HepG2 (cell line): ENCODE results near the gene PRRC2A. TPM values are rescaled to one million over a fixed set of nuclear protein-coding genes. Genes with fewer than 3 reads are reported as not detected.
A peak's percentile ranks its signal among the peaks of the same experiment; 100 is the strongest.

ENCODE experiments used
- HIC2 ChIP-seq: sonication (generic); formaldehyde crosslinking; IDR thresholded peaks from 2 replicates; pipeline ENCODE4 v1.9.0; 2022; ENCODE audit warnings: low read depth, missing genetic modification reagents
- HMGA1 ChIP-seq: sonication (generic); formaldehyde crosslinking; conservative IDR thresholded peaks from 2 replicates; pipeline ENCODE4 v1.4.0; 2020; ENCODE audit warnings: missing genetic modification reagents
- IKZF1 ChIP-seq: fragments of 450-650 bp; IDR thresholded peaks from 2 replicates; pipeline ENCODE4 v1.7.1; 2016
- MED13 ChIP-seq: sonication (generic); formaldehyde crosslinking; IDR thresholded peaks from 2 replicates; pipeline ENCODE4 v1.5.0; 2020; ENCODE audit warnings: missing genetic modification reagents
- MEF2D ChIP-seq: sonication (generic); formaldehyde crosslinking; IDR thresholded peaks from 2 replicates; pipeline ENCODE4 v1.5.1; 2020; ENCODE audit warnings: mild to moderate bottlenecking, missing genetic modification reagents
- MNT ChIP-seq: fragments of 450-650 bp; IDR thresholded peaks from 2 replicates; pipeline ENCODE4 v1.6.1; 2016
- MXD4 ChIP-seq: IDR thresholded peaks from 2 replicates; pipeline ENCODE4 v1.6.1; 2016; ENCODE audit warnings: mild to moderate bottlenecking, missing biosample characterization, missing genetic modification reagents
- SMAD3 ChIP-seq: sonication (generic); formaldehyde crosslinking; IDR thresholded peaks from 2 replicates; pipeline ENCODE4 v1.4.0; 2020; ENCODE audit warnings: missing genetic modification reagents
- SRF ChIP-seq: IDR thresholded peaks from 2 replicates; pipeline ENCODE4 v1.6.1; 2011; ENCODE audit warnings: mild to moderate bottlenecking, low read depth, low read length, moderate library complexity
- TCF12 ChIP-seq, 2 experiments: fragments of 450-650 bp in 1 of 2; sonication (generic) in 1 of 2; formaldehyde crosslinking in 1 of 2; IDR thresholded peaks; 2 replicates each; pipeline versions ENCODE4 v1.6.1 to v1.8.0; 2017 to 2022; ENCODE audit warnings: antibody characterized with exemption in 1 of 2, mild to moderate bottlenecking in 1 of 2, missing genetic modification reagents in 1 of 2, moderate library complexity in 1 of 2
- TMF1 ChIP-seq: sonication (generic); formaldehyde crosslinking; IDR thresholded peaks from 2 replicates; pipeline ENCODE4 v1.8.1; 2022; ENCODE audit warnings: low read depth, missing genetic modification reagents
- ZFP1 ChIP-seq: IDR thresholded peaks from 2 replicates; pipeline ENCODE4 v1.6.1; 2016
- ZMYM2 ChIP-seq: sonication (generic); formaldehyde crosslinking; IDR thresholded peaks from 2 replicates; pipeline ENCODE4 v1.8.0; 2022; ENCODE audit warnings: mild to moderate bottlenecking, missing genetic modification reagents
- ZNF143 ChIP-seq: sonication (generic); formaldehyde crosslinking; IDR thresholded peaks from 2 replicates; pipeline ENCODE4 v1.4.0; 2020; ENCODE audit warnings: missing genetic modification reagents
- ZNF235 ChIP-seq: sonication (generic); formaldehyde crosslinking; IDR thresholded peaks from 2 replicates; pipeline ENCODE4 v1.8.1; 2023; ENCODE audit warnings: mild to moderate bottlenecking, missing genetic modification reagents, borderline replicate concordance
- ZNF574 ChIP-seq: sonication (generic); formaldehyde crosslinking; IDR thresholded peaks from 2 replicates; pipeline ENCODE4 v1.4.0; 2020; ENCODE audit warnings: missing genetic modification reagents
- ZNF580 ChIP-seq: IDR thresholded peaks from 2 replicates; pipeline ENCODE4 v1.6.1; 2016; ENCODE audit warnings: low read depth, borderline replicate concordance
- ZNF652 ChIP-seq: IDR thresholded peaks from 2 replicates; pipeline ENCODE4 v1.6.1; 2016; ENCODE audit warnings: low read depth, borderline replicate concordance
- ZNF749 ChIP-seq: sonication (generic); formaldehyde crosslinking; IDR thresholded peaks from 2 replicates; pipeline ENCODE4 v1.8.0; 2022; ENCODE audit warnings: mild to moderate bottlenecking, missing genetic modification reagents, moderate library complexity, borderline replicate concordance
- ZNF766 ChIP-seq: sonication (generic); formaldehyde crosslinking; IDR thresholded peaks from 2 replicates; pipeline ENCODE4 v1.5.0; 2020; ENCODE audit warnings: missing genetic modification reagents, borderline replicate concordance
- ZNF790 ChIP-seq: sonication (generic); formaldehyde crosslinking; IDR thresholded peaks from 2 replicates; pipeline ENCODE4 v1.8.0; 2022; ENCODE audit warnings: missing genetic modification reagents, mild to moderate bottlenecking, borderline replicate concordance
- ZNF883 ChIP-seq: sonication (generic); formaldehyde crosslinking; IDR thresholded peaks from 2 replicates; pipeline ENCODE4 v1.5.1; 2020; ENCODE audit warnings: mild to moderate bottlenecking, missing genetic modification reagents; ENCODE audit errors: not compliant biosample characterization
- ZSCAN12 ChIP-seq: sonication (generic); formaldehyde crosslinking; IDR thresholded peaks from 2 replicates; pipeline ENCODE4 v1.9.0; 2021; ENCODE audit warnings: mild to moderate bottlenecking, missing genetic modification reagents
- ZSCAN21 ChIP-seq: sonication (generic); formaldehyde crosslinking; IDR thresholded peaks from 2 replicates; pipeline ENCODE4 v1.8.0; 2022; ENCODE audit warnings: mild to moderate bottlenecking, missing genetic modification reagents, moderate library complexity, borderline replicate concordance
- polyA plus RNA-seq, 8 experiments: library from polyadenylated mRNA; depleted of rRNA in 3 of 8; stranded (reverse) in 7 of 8; unstranded in 1 of 8; fragments of >200 nt; fragmentation: Illumina TruSeq in 4 of 8; extraction: Trizol in 4 of 8; gene quantifications; 2 replicates each; pipeline versions ENCODE4 v1.2.1 to v1.2.3, GENCODE V29; 2011 to 2016; ENCODE audit warnings: low read depth in 4 of 8, missing spikeins in 1 of 8, mixed read lengths in 1 of 8; ENCODE audit not compliant: insufficient read depth in 1 of 8
- total RNA-seq, 5 experiments: library from RNA; depleted of rRNA; stranded (reverse); fragments of >200 nt; fragmentation: Illumina TruSeq; extraction: Trizol; gene quantifications; 2 replicates each; pipeline ENCODE4 v1.2.3, GENCODE V29; 2016; ENCODE audit warnings: low read depth in 1 of 5

The PRRC2A gene
- total and polyA plus RNA-seq, 2 of the 13 experiments (the other 11 are each of a cell fraction or from before 2014, with no cell fraction given) = 38.9 to 47.4 TPM

GRCh38 chr6:31580807-31581433, 39.6 kb upstream of the PRRC2A start (continued):
- peak; percentile 76 for TF ChIP-seq ZNF574 (CRISPR knock-in tag)
- TF ChIP-seq ZSCAN12 (CRISPR knock-in tag) = no peak
- 0 out of 2 replicates have a peak, but pooled peaks have one; percentile 45 for TF ChIP-seq MXD4 (CRISPR knock-in tag)
- no peak for TF ChIP-seq TCF12 (IDR thresholded peaks at IDR 0.05)
- TF ChIP-seq TCF12 (CRISPR knock-in tag; IDR thresholded peaks at IDR 0.05) = no peak
- TF ChIP-seq ZNF580 (CRISPR knock-in tag) = peak; percentile 83
- no peak; the same call in 1 of the 2 replicates for TF ChIP-seq ZNF235 (CRISPR knock-in tag)
- TF ChIP-seq ZNF652 (CRISPR knock-in tag) = no peak
- TF ChIP-seq ZNF766 (CRISPR knock-in tag) = peak; percentile 89; the same call in 1 of the 2 replicates
- no peak for TF ChIP-seq IKZF1
- TF ChIP-seq ZSCAN21 = peak; percentile 78
- no peak for TF ChIP-seq HMGA1
- TF ChIP-seq MEF2D (CRISPR knock-in tag) = no peak
- TF ChIP-seq ZFP1 = 0 out of 2 replicates have a peak, but pooled peaks have one; percentile 2
- peak; percentile 42 for TF ChIP-seq ZMYM2 (CRISPR knock-in tag)
- peak; percentile 62 for TF ChIP-seq ZNF883
- no peak for TF ChIP-seq MNT
- TF ChIP-seq ZNF143 = 0 out of 2 replicates have a peak, but pooled peaks have one; percentile 18
- TF ChIP-seq SRF = no peak
- no peak for TF ChIP-seq ZNF790 (CRISPR knock-in tag)
- no peak; the same call in 1 of the 2 replicates for TF ChIP-seq HIC2 (CRISPR knock-in tag)
- peak; percentile 74; the same call in 1 of the 2 replicates for TF ChIP-seq ZNF749 (CRISPR knock-in tag)
- no peak for TF ChIP-seq TMF1 (CRISPR knock-in tag)
- TF ChIP-seq MED13 = 0 out of 2 replicates have a peak, but pooled peaks have one; percentile 45
- TF ChIP-seq SMAD3 (CRISPR knock-in tag) = no peak
